ENCODE measurements around the gene RAN. TPM values are rescaled to one million over a fixed set of nuclear protein-coding genes. Genes with fewer than 3 reads are reported as not detected.

Gene RAN
- total and polyA plus RNA-seq, 9 of the 15 experiments (the other 6 are each of a cell fraction or from before 2014, with no cell fraction given): 1,687 to 3,820 (median 2,300) TPM

GRCh38 chr12:130870442-130871285, 1.2 kb upstream of the RAN start (continued):
- TF ChIP-seq ZNF639 (CRISPR knock-in tag; conservative IDR thresholded peaks at IDR 0.05 in 1 of 2, IDR thresholded peaks at IDR 0.05 in 1 of 2) (no peak; a peak in 1 of 4 replicates), ZNF444 (CRISPR knock-in tag; IDR thresholded peaks at IDR 0.05) (no peak), CBFB (CRISPR knock-in tag; IDR thresholded peaks at IDR 0.05) (no peak), USF1 (CRISPR knock-in tag; IDR thresholded peaks at IDR 0.05) (no peak), RERE (CRISPR knock-in tag; IDR thresholded peaks at IDR 0.05; ENCODE audit: borderline replicate concordance) (no peak), BCL6 (CRISPR knock-in tag; IDR thresholded peaks at IDR 0.05) (no peak), MAX (CRISPR knock-in tag; IDR thresholded peaks at IDR 0.05) (peak; percentile 35; the same call in 1 of the 2 replicates), PHF8 (IDR thresholded peaks at IDR 0.05; ENCODE audit: borderline replicate concordance, low read length) (peak; percentile 29; the same call in 1 of the 2 replicates), AFF1 (IDR thresholded peaks at IDR 0.05; ENCODE audit: low read depth in 1 of 2, partially characterized antibody in 2 of 2) (peak in 1 of 2 experiments; percentile 17)

All from K562 (cell line).